ENCODE measurements around the gene SP140.
"Not testable (repeated sequence)": the region's sequence is repeated elsewhere in the genome, so short reads cannot be mapped to it uniquely, and the experiment has no call there.

Gene SP140

GRCh38 chr2:230224458-230224857, 1.1 kb upstream of the SP140 start:
- no peak for DNase-seq (ENCODE audit: low read depth in 2 of 2)

DNA sequence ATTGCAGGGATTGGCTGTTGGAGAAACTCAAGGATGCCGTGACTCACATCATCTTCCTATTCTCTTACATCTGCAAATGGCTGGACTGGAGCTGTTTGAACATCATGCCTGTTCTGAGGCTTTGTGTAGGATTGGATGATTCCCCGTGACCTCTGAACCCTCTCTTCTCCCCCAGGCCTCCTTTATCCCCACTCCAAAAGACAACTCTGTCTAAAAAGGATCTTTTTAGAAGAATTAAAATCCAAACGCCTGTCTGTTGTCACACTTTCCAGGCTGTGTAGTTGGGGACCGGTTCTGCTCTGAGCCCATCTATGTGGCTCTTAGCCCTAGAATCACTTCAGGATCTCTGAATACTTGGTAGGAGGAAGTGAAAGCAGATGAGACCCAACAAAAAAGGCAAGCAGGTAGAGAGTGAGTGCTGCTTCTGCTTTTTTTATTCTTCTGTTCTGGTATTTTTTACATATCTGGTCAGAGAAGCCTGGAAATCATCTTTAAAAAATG, 565 bp downstream of the SP140 start:
- DNase-seq (ENCODE audit: low read depth in 2 of 2): no peak

DNA sequence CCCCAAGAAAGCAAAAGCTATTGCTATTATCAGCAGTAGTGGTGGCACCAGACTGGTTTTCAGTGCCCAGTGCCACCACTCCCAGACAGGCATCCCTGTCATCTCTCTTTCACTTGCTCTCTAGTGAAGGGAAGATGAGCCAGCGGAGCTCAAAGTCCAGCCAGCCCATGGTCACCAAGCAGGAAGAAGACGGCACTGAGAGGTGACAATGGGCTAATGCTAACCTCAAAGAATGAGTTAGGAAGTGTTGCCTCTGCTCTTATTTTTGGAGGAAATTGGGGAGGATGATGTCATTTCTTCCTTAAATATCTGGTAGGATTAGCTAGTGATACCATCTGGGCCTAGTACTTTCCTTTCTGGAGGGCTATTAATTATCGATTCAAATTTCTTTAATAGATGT, 1.7 kb downstream of the SP140 start:
- no peak for DNase-seq (ENCODE audit: low read depth in 2 of 2)

DNA sequence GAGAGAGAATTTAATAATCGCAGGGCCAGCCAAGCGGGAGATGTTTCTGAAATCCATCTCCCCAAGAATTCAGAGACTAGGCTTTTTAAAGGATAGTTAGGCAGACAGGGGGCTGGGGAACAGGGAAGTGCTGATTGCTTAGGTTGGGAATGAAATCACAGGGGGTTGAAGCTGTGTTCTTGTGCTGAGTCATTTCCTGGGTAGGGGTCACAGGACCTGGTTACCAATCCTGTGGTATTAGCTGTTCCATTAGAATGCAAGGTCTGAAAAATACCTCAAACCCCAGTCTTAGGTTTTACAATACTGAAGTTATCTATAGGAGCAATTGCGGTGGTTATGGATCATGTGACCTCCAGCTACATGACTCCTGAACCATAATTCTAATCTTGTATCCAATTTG, 4.6 kb downstream of the SP140 start:
- no peak for DNase-seq (ENCODE audit: low read depth in 2 of 2)

- DNase-seq (ENCODE audit: low read depth in 2 of 2): no peak
Observed at GRCh38 chr2:230230496-230231200, 5.1 kb downstream of the SP140 start.

DNA sequence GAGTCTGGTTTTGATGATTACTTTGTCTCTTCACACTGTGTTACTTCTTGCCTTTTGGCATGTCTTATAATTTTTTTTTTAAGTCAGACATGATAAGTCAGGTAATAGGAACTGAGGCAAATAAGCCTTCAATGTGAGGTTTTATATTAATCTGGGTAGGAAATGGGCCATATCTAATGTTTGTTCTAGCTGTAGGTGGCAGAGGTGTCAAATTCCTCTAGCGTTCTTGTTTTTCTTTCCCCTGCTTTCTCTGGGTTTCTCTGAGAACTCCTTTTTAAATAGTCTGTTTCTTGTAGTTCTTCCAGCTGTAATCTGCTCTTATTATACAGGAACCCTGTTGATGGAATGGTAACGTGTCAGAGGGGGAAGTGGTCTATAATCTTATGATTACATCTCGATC, 5.7 kb downstream of the SP140 start:
- no peak for DNase-seq (ENCODE audit: low read depth in 2 of 2)

GRCh38 chr2:230234122-230234722, 8.7 kb downstream of the SP140 start:
- DNase-seq (ENCODE audit: low read depth in 2 of 2): no peak

DNA sequence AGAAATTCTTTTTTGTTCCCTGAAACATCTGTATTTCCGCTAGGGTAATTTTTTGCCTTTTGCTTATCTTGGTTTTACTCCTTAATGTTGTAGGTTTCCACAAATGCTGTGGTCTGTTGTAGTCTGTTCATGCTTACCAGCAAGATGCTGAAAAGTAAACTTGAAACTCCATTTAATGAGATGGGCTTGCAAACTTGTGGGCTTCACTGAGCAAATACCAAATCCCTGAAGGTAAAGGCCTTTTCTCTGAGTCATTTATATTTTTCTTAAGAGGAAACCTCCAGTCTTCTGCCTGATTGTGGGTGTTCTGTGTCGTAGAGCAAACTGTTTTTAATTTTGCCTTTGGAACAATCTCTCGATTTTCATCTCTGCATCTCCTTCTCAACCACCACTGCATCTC, 9.3 kb downstream of the SP140 start:
- no peak for DNase-seq (ENCODE audit: low read depth in 2 of 2)

GRCh38 chr2:230244211-230244610, 18.7 kb downstream of the SP140 start:
- DNase-seq (ENCODE audit: low read depth in 2 of 2): no peak

DNA sequence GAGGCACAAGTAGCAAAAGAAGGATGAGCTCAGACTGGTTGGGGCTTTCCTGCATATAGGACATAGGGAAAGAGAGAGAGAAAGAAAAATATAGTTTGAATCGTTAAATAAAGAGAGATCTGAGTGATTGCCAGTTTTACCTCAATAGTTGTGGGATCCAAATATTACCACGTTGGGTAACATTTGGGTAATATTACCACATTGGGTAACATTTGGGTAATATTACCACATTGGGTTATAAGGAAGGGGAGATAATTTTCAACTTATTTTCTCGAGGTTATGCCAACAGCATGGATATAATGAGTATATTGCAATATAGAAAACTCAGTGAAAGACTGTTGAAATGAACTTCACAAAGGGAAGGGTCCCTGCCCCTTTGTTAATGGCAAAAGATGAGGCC, 20.7 kb downstream of the SP140 start:
- no peak for DNase-seq (ENCODE audit: low read depth in 2 of 2)

GRCh38 chr2:230250231-230250630, 24.7 kb downstream of the SP140 start:
- DNase-seq (ENCODE audit: low read depth in 2 of 2): no peak

DNA sequence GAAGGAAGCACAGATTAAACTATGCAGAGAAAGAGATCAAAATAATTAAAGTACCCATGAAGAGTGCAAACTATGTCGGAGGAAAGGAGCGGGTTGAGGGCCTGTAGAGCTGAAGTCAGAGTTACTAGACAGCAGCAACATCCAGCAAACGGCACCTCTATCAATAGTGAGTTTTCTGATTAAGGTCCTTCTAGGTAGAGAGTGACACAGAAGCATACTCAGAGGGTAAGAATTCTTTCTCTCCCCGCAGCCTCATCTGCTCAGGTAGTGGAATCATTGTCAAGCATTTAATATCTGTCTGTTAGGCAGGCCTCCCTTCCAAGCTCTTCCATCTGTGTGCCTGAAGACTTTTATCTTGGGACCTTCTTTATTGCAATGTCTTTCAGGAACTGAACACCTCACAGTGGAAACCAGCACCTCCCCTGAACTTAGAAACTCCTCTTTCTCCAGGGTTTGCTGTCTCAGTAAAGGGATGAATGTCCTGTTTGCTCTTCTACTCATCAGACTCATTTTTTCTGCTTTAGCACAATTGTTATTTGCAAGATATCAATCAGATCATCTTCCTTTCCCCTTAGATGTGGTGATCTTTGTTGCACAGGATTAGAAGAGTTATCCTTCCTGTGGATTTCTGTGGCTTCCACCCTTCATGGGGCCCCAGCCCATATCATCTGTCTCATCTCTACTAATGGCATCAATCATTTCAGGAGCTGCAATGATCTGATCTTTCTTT, 28.8 kb downstream of the SP140 start:
- DNase-seq (ENCODE audit: low read depth in 2 of 2): no peak

GRCh38 chr2:230256733-230257332, 31.3 kb downstream of the SP140 start:
- DNase-seq (ENCODE audit: low read depth in 2 of 2): no peak

GRCh38 chr2:230258483-230258882, 32.9 kb downstream of the SP140 start:
- DNase-seq (ENCODE audit: low read depth in 2 of 2): no peak

- no peak for DNase-seq (ENCODE audit: low read depth in 2 of 2)
Observed at GRCh38 chr2:230262246-230262645, 36.7 kb downstream of the SP140 start.

- DNase-seq (ENCODE audit: low read depth in 2 of 2): not testable (repeated sequence)
Observed at GRCh38 chr2:230264945-230265344, 39.4 kb downstream of the SP140 start.

- no peak for DNase-seq (ENCODE audit: low read depth in 2 of 2)
Observed at GRCh38 chr2:230266638-230267037, 41.1 kb downstream of the SP140 start.

DNA sequence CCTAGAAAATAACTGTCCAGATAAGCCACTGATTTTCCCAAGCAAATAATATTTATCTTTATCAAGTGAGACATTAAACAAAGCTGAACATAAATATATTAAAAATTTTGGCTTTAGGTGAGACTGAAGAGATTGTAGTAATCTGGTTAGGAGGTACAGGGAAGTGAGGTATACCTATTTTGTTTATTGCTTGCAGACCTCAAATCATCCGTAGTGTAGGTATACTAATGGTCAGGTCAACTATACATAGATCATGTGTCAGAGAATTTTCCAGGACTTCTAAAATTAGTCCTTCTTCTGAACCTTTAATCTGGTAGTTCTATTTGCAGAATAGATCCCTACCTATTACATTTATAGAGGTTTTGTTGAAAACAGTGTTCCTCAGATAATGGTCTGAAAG, 41.5 kb downstream of the SP140 start:
- DNase-seq (ENCODE audit: low read depth in 2 of 2): no peak

GRCh38 chr2:230267556-230267955, 42.0 kb downstream of the SP140 start:
- DNase-seq (ENCODE audit: low read depth in 2 of 2): no peak

GRCh38 chr2:230268606-230269243, 43.2 kb downstream of the SP140 start:
- DNase-seq (ENCODE audit: low read depth in 2 of 2): no peak

DNA sequence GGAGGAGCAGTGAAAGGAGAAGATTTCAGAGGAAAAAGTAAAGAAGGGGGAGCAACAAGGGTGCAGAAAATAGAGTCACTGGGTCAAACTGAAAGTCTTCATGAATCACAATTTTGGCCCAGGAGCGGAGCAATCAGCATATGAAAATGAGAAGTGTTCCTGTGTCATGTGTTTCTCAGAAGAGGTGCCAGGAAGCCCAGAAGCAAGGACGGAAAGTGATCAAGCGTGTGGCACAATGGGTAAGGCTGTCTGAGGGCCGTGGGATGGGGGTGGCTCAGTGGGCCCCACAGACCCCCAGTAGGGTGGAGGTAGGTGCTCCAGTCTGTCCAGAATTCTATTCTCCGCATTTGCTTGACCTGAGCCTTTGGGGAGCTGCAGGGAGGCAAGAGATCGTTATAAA, 44.2 kb downstream of the SP140 start:
- DNase-seq (ENCODE audit: low read depth in 2 of 2): no peak

GRCh38 chr2:230282936-230283335, 57.4 kb downstream of the SP140 start:
- DNase-seq (ENCODE audit: low read depth in 2 of 2): no peak

Data from activated CD4-positive, alpha-beta T cell treated with anti-CD3 and anti-CD28 coated beads for 24 hours (primary cell).